Prostate gland (tissue), 2 donors: ENCODE results near the gene ADPRH.

Experiments used
- CTCF ChIP-seq, 4 experiments: fragments of 200-600 bp in 2 of 4; fragments of 450-650 bp in 2 of 4; sonication (generic) in 2 of 4; IDR thresholded peaks; 1 replicate in 3 of 4; 2 replicates in 1 of 4; pipeline ENCODE4 v1.5.1; 2016 to 2019; ENCODE audit warnings: antibody characterized with exemption in 4 of 4, mild to moderate bottlenecking in 2 of 4, moderate library complexity in 2 of 4
- POLR2A ChIP-seq: fragments of 450-650 bp; IDR thresholded peaks from one replicate; pipeline ENCODE4 v1.6.1; 2016; ENCODE audit warnings: antibody characterized with exemption, mild to moderate bottlenecking

- no peak for TF ChIP-seq CTCF (IDR thresholded peaks at IDR 0.05)
- no peak for TF ChIP-seq POLR2A
These were observed 37.0 kb upstream of the ADPRH start for GRCh38 chr3:119542168-119542767.
